A549 (cell line): ENCODE data around the gene POLR3C. TPM values are rescaled to one million over a fixed set of nuclear protein-coding genes. Genes with fewer than 3 reads are reported as not detected.
"Not testable (repeated sequence)": the region's sequence is repeated elsewhere in the genome, so short reads cannot be mapped to it uniquely, and the experiment has no call there.

Experiments
- ATAC-seq, 2 experiments: fragments of 200-7000 bp in 1 of 2; fragments of >200 bp in 1 of 2; cut with Nextera tagmentation in 1 of 2; cut with Tn5 transposase in 1 of 2; 3 replicates each; pipeline versions ENCODE4 v1.8.0 to v1.9.1; 2018 to 2020; ENCODE audit warnings: mild to moderate bottlenecking in 1 of 2, moderate library complexity in 1 of 2
- CTCF ChIA-PET: fragments of 300-600 bp; sonication (Branson Sonifier 250); formaldehyde crosslinking; extraction: SDS; loops from one replicate; lab custom pipeline; 2021; ENCODE audit warnings: antibody characterized with exemption, inconsistent platforms; lab: Yijun Ruan, JAX
- POLR2A ChIA-PET: fragments of 350-600 bp; formaldehyde crosslinking; extraction: SDS; loops from one replicate; lab custom pipeline; 2021; ENCODE audit warnings: antibody characterized with exemption, inconsistent platforms; lab: Yijun Ruan, JAX
- DNase-seq, 2 experiments: peaks; one replicate each; pipeline versions ENCODE4 v3.0.0 to v3.0.0-alpha.2; 2011 to 2016; ENCODE audit warnings: low read depth in 1 of 2, low spot score in 1 of 2
- FAIRE-seq: peaks from 2 replicates; lab custom pipeline; 2011; peaks lifted over from hg19 to GRCh38; lab: Jason Lieb, UNC
- H3K27ac ChIP-seq, 2 experiments: fragments of >200 bp; sonication (Bioruptor Twin); formaldehyde crosslinking; 3 replicates each; pipeline ENCODE4 v1.5.1; 2016 to 2017
- H3K4me1 ChIP-seq: fragments of >200 bp; sonication (Bioruptor Twin); formaldehyde crosslinking; 3 replicates; pipeline ENCODE4 v1.6.1; 2016
- H3K4me2 ChIP-seq: fragments of >200 bp; sonication (Bioruptor Twin); formaldehyde crosslinking; 3 replicates; pipeline ENCODE4 v1.6.1; 2016
- H3K4me3 ChIP-seq: fragments of >200 bp; sonication (Bioruptor Twin); formaldehyde crosslinking; 3 replicates; pipeline ENCODE4 v1.5.1; 2016
- H3K9me3 ChIP-seq: fragments of >200 bp; sonication (Bioruptor Twin); formaldehyde crosslinking; 3 replicates; pipeline ENCODE4 v1.6.1; 2016
- BHLHE40 ChIP-seq: IDR thresholded peaks from 2 replicates; pipeline ENCODE4 v1.6.1; 2012; ENCODE audit warnings: low read depth, low read length, inconsistent platforms
- CBX8 ChIP-seq: fragments of 200-600 bp; sonication (generic); IDR thresholded peaks from 2 replicates; pipeline ENCODE4 v1.6.1; 2016
- CEBPB ChIP-seq, 2 experiments: fragments of >200 bp in 1 of 2; sonication (Bioruptor Twin) in 1 of 2; formaldehyde crosslinking in 1 of 2; IDR thresholded peaks; 2 replicates each; pipeline ENCODE4 v1.6.1; 2012 to 2016
- CHD4 ChIP-seq: fragments of 200-600 bp; sonication (generic); IDR thresholded peaks from 2 replicates; pipeline ENCODE4 v1.6.1; 2016; ENCODE audit warnings: antibody characterized with exemption, mild to moderate bottlenecking, borderline replicate concordance
- CTCF ChIP-seq: fragments of >200 bp; sonication (Bioruptor Twin); formaldehyde crosslinking; IDR thresholded peaks from 3 replicates; pipeline ENCODE4 v1.5.1; 2016
- ESRRA ChIP-seq: fragments of 150-350 bp; IDR thresholded peaks from 2 replicates; pipeline ENCODE4 v1.6.1; 2014; ENCODE audit warnings: mild to moderate bottlenecking, low read length, borderline replicate concordance
- FOXS1 ChIP-seq: fragments of 250-450 bp; sonication (Bioruptor Pico); IDR thresholded peaks from 2 replicates; pipeline ENCODE4 v1.5.0; 2020; ENCODE audit warnings: mild to moderate bottlenecking, moderate library complexity
- GATA3 ChIP-seq: IDR thresholded peaks from 2 replicates; pipeline ENCODE4 v1.6.1; 2012; ENCODE audit warnings: borderline replicate concordance
- HOXA7 ChIP-seq: fragments of 250-450 bp; sonication (Bioruptor Pico); IDR thresholded peaks from 2 replicates; pipeline ENCODE4 v1.5.0; 2020; ENCODE audit warnings: mild to moderate bottlenecking, moderate library complexity
- HOXB5 ChIP-seq: fragments of 250-450 bp; sonication (Bioruptor Pico); IDR thresholded peaks from 2 replicates; pipeline ENCODE4 v1.5.0; 2020; ENCODE audit warnings: mild to moderate bottlenecking, moderate library complexity
- KDM5A ChIP-seq: fragments of 200-600 bp; sonication (generic); IDR thresholded peaks from 2 replicates; pipeline ENCODE4 v1.6.1; 2016; ENCODE audit warnings: antibody characterized with exemption, mild to moderate bottlenecking
- MAZ ChIP-seq: fragments of 150-350 bp; IDR thresholded peaks from 2 replicates; pipeline ENCODE4 v1.6.1; 2014; ENCODE audit warnings: antibody characterized with exemption, low read depth, low read length, borderline replicate concordance
- NFE2L2 ChIP-seq: fragments of 150-350 bp; conservative IDR thresholded peaks from 2 replicates; pipeline ENCODE4 v1.6.1; 2014; ENCODE audit warnings: low read length
- SREBF2 ChIP-seq: fragments of 450-650 bp; IDR thresholded peaks from 2 replicates; pipeline ENCODE4 v1.6.1; 2014; ENCODE audit warnings: mild to moderate bottlenecking, moderate library complexity
- ZFP36 ChIP-seq: fragments of 450-650 bp; IDR thresholded peaks from 2 replicates; pipeline ENCODE4 v1.6.1; 2014; ENCODE audit warnings: borderline replicate concordance; ENCODE audit not compliant: partially characterized antibody
- WGBS: methylation state at CpG from one replicate; pipeline ENCODE4 v1.1.6; 2017; ENCODE audit errors: missing lambda C conversion rate; 5-methylcytosine and 5-hydroxymethylcytosine counted together
- polyA plus RNA-seq, 4 experiments: library from polyadenylated mRNA; depleted of rRNA in 3 of 4; stranded (reverse); fragments of >200 nt; fragmentation: RNase III in 1 of 4; extraction: RNeasy Plus Mini Kit Qiagen cat#74134 plus additional on column Dnase treatment in 1 of 4; gene quantifications; 2 replicates in 3 of 4; 3 replicates in 1 of 4; pipeline ENCODE4 v1.2.3, GENCODE V29; 2011 to 2017
- TF ChIP-seq, protein P1 (sequence below): fragments of 200-600 bp; sonication (generic); IDR thresholded peaks from 2 replicates; pipeline ENCODE4 v1.6.1; 2016; ENCODE audit warnings: antibody characterized with exemption, mild to moderate bottlenecking, moderate library complexity
- TF ChIP-seq, protein P2 (sequence below): IDR thresholded peaks from 2 replicates; pipeline ENCODE4 v1.6.1; 2012

POLR3C gene
- polyA plus RNA-seq, 2 of the 4 experiments (the other 2 are of a cell fraction), result 26.9 to 65.0 TPM

GRCh38 chr1:145827966-145828365 is 4.0 kb downstream of the POLR3C start:
- Histone ChIP-seq H3K27ac (no peak overlapping the region), H3K4me1 (peaks cover 11% of the 10 kb centered on the region), H3K4me2 (no peak overlapping the region), H3K4me3 (no peak overlapping the region), H3K9me3 (no peaks in the 10 kb centered on the region)
- DNase-seq (no peak), ATAC-seq (no peak), FAIRE-seq (no peak)
- ChIA-PET CTCF (interaction anchor here (0.6 to 8.5 kb wide), 3 partner anchors 11 to 185 kb away, joined by 3 to 109 read pairs (median 14); partner anchors contain the start of gene NUDT17), POLR2A (no interaction called here)
- TF ChIP-seq CBX8 (no peak), MAZ (no peak), HOXA7 (CRISPR knock-in tag) (no peak)

DNA sequence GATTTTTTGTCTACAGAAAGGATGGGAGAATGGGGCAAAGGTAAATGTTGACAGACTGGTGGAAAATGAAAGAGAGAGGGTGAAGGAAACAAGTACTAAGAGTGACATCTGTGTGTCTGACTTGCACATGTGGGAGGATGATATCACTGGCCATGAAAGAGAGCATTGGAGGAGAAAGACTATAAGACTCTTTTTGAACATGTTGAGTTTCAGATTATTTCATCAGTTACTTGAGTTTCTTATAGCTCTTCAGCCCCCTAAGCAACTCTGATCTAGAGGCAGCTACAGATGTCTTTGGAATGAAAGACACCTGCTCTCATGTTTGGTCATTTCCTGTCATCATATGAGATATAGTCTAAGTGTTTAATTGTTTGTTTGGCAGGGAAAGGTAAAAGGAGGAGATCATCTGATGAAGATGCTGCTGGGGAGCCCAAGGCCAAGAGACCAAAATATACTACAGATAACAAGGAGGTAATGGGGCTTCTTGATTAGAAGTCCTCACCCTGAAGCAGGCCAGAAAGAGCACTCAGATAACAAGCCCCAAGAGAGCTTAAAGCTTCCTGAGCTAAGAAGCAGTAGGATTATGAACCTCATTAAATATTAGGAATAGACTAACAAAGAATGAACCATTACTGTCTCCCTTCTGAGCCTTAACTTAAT is 4.5 kb downstream of the POLR3C start:
- Histone ChIP-seq H3K27ac (no peak overlapping the region), H3K4me2 (no peak overlapping the region), H3K9me3 (no peaks in the 10 kb centered on the region), H3K4me3 (no peak overlapping the region), H3K4me1 (peaks cover 11% of the 10 kb centered on the region)
- DNase-seq, result no peak
- TF ChIP-seq HOXB5, result no peak
- TF ChIP-seq, protein P1, sequence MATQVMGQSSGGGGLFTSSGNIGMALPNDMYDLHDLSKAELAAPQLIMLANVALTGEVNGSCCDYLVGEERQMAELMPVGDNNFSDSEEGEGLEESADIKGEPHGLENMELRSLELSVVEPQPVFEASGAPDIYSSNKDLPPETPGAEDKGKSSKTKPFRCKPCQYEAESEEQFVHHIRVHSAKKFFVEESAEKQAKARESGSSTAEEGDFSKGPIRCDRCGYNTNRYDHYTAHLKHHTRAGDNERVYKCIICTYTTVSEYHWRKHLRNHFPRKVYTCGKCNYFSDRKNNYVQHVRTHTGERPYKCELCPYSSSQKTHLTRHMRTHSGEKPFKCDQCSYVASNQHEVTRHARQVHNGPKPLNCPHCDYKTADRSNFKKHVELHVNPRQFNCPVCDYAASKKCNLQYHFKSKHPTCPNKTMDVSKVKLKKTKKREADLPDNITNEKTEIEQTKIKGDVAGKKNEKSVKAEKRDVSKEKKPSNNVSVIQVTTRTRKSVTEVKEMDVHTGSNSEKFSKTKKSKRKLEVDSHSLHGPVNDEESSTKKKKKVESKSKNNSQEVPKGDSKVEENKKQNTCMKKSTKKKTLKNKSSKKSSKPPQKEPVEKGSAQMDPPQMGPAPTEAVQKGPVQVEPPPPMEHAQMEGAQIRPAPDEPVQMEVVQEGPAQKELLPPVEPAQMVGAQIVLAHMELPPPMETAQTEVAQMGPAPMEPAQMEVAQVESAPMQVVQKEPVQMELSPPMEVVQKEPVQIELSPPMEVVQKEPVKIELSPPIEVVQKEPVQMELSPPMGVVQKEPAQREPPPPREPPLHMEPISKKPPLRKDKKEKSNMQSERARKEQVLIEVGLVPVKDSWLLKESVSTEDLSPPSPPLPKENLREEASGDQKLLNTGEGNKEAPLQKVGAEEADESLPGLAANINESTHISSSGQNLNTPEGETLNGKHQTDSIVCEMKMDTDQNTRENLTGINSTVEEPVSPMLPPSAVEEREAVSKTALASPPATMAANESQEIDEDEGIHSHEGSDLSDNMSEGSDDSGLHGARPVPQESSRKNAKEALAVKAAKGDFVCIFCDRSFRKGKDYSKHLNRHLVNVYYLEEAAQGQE, result no peak
- TF ChIP-seq, protein P2, sequence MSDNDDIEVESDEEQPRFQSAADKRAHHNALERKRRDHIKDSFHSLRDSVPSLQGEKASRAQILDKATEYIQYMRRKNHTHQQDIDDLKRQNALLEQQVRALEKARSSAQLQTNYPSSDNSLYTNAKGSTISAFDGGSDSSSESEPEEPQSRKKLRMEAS, result no peak
- TF ChIP-seq CHD4, result no peak
- TF ChIP-seq GATA3, result no peak
- TF ChIP-seq CTCF, result no peak
- TF ChIP-seq BHLHE40, result no peak
- no peak for TF ChIP-seq ESRRA
- no peak for TF ChIP-seq KDM5A
- no peak for TF ChIP-seq FOXS1 (CRISPR knock-in tag)
- no peak for TF ChIP-seq SREBF2
- no peak for TF ChIP-seq CEBPB (IDR thresholded peaks at IDR 0.05)
- no peak for TF ChIP-seq NFE2L2
- TF ChIP-seq ZFP36, result no peak
- no peak for TF ChIP-seq MAZ
- POLR2A ChIA-PET, result no interaction called here
- no peak for FAIRE-seq
- ATAC-seq, result no peak
- CTCF ChIA-PET, result interaction anchor here (0.6 to 8.5 kb wide), 3 partner anchors 10 to 184 kb away, joined by 3 to 109 read pairs (median 14); partner anchors contain the start of gene NUDT17

DNA sequence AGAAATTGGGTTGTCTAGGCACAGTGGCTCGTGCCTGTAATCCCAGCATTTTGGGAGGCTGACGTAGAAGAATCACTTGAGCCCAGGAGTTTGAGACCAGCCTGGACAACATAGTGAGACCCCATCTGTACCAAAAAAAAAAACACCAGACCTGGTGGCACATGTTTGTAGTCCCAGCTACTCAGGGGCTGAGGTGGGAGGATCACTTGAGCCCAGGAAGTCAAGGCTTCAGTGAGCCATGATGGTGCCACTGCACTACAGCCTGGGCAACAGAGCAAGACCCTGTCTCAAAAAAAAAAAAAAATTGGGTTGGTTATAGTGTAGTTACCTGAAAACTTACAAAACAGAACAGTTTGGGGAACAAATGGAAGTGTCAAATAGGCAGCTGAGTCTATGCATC is 6.8 kb downstream of the POLR3C start:
- POLR2A ChIA-PET, result interaction anchor here (1.1 kb wide), 1 partner anchor 15 kb away, joined by 4 read pairs; the partner anchor contains the start of gene NUDT17
- WGBS, result 95% methylated on average over 2 of the region's 2 CpGs
- ATAC-seq, DNase-seq, H3K4me3 ChIP-seq, H3K4me2 ChIP-seq, H3K27ac ChIP-seq, H3K9me3 ChIP-seq, H3K4me1 ChIP-seq, FAIRE-seq: not testable (repeated sequence)
- CTCF ChIA-PET, result interaction anchor here (0.6 to 8.5 kb wide), 7 partner anchors 8 to 100 kb away, joined by 3 to 109 read pairs (median 3); partner anchors contain the start of gene NUDT17
